Ovary (tissue), 3 donors: ENCODE measurements around the gene SLC37A2.

Experiments
- CTCF ChIP-seq, 3 donors: fragments of 450-650 bp in 2 of 3; fragments of 200-600 bp in 1 of 3; IDR thresholded peaks; one replicate each; pipeline versions ENCODE4 v1.5.1 to v1.8.0; 2016 to 2022; ENCODE audit warnings: antibody characterized with exemption in 3 of 3, mild to moderate bottlenecking in 1 of 3
- EP300 ChIP-seq: sonication (generic); formaldehyde crosslinking; IDR thresholded peaks from one replicate; pipeline ENCODE4 v1.6.1; 2017; ENCODE audit warnings: antibody characterized with exemption
- POLR2A ChIP-seq: fragments of 450-650 bp; IDR thresholded peaks from one replicate; pipeline ENCODE4 v1.6.1; 2017; ENCODE audit warnings: antibody characterized with exemption, mild to moderate bottlenecking, moderate library complexity
- donor health status: DM: no; HTN: no; CAD: no.

DNA sequence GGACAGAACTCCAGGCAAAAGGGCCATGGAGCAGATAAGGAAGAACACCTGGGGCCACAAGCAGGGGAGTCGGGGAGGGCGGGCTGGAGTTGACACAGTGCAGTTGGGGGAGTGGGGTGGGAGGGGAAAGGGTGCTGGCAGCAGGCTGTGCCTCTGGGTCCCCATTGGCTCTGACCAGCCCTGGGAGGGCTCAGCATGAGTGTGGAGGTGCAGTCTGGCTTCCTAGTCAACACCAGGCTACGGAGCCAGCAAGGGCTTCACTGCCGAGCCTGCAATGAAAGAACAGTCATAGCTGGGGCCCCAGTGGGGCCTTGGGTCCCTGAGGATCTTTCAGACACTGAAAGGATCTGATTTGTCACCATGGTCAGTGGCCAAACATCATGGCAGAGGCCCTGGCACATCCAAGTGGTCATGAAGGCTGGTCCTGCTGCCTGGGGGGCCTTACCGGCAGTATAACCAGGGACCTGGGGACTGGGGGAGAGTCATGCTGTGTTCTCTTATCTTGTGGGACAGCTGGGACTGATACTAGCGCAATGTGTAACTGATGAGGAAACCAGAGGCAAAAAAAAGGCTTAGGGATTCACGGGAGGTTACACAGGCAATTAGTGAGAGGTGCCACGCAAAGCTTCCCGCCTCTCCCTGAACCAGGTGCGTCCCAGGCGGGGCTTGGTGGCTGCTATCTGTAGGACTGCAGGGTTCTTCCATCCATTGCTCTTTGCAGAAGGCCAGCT is 11.6 kb downstream of the SLC37A2 start:
- TF ChIP-seq CTCF (IDR thresholded peaks at IDR 0.05) (no peak), POLR2A (no peak), EP300 (no peak)
